Parathyroid adenoma (tissue), 2 donors: Measurements from ENCODE around the gene TULP4.
"Not testable (repeated sequence)": the region's sequence is repeated elsewhere in the genome, so short reads cannot be mapped to it uniquely, and the experiment has no call there.

Experiments used
- H2AFZ ChIP-seq: fragments of 300-600 bp; sonication (generic); one replicate; pipeline ENCODE4 v1.7.0; 2017; ENCODE audit warnings: antibody characterized with exemption, mild to moderate bottlenecking
- H3K27ac ChIP-seq: fragments of 300-600 bp; sonication (generic); one replicate; pipeline ENCODE4 v1.7.0; 2017
- H3K27me3 ChIP-seq: fragments of 300-600 bp; sonication (generic); one replicate; pipeline ENCODE4 v1.7.0; 2017; ENCODE audit warnings: low read length; ENCODE audit not compliant: control insufficient read depth, insufficient read depth
- H3K36me3 ChIP-seq: fragments of 300-600 bp; sonication (generic); one replicate; pipeline ENCODE4 v1.7.0; 2017; ENCODE audit warnings: low read length; ENCODE audit not compliant: control insufficient read depth, insufficient read depth
- H3K4me1 ChIP-seq: fragments of 300-600 bp; sonication (generic); one replicate; pipeline ENCODE4 v1.7.0; 2017; ENCODE audit warnings: control low read depth
- H3K4me2 ChIP-seq: fragments of 300-600 bp; sonication (generic); one replicate; pipeline ENCODE4 v1.7.0; 2017; ENCODE audit warnings: low read length
- H3K4me3 ChIP-seq: fragments of 300-600 bp; sonication (generic); one replicate; pipeline ENCODE4 v1.7.0; 2017; ENCODE audit warnings: low read depth, low read length
- H3K79me2 ChIP-seq: fragments of 300-600 bp; sonication (generic); one replicate; pipeline ENCODE4 v1.7.0; 2017; ENCODE audit warnings: control low read depth
- H3K9ac ChIP-seq: fragments of 300-600 bp; sonication (generic); one replicate; pipeline ENCODE4 v1.7.0; 2017; ENCODE audit warnings: mild to moderate bottlenecking
- H3K9me3 ChIP-seq: fragments of 300-600 bp; sonication (generic); one replicate; pipeline ENCODE4 v1.7.0; 2017; ENCODE audit warnings: low read length; ENCODE audit not compliant: control insufficient read depth
- CTCF ChIP-seq: fragments of 300-600 bp; sonication (generic); IDR thresholded peaks from one replicate; pipeline ENCODE4 v1.7.0; 2017; ENCODE audit warnings: antibody characterized with exemption, mild to moderate bottlenecking
- donor health status: primary hyperparathyroidism.

TULP4 gene

GRCh38 chr6:158554611-158555361, 242.5 kb downstream of the TULP4 start:
- Histone ChIP-seq H3K4me2 (no peak overlapping the region), H3K9ac (no peak overlapping the region), H3K27ac (no peak overlapping the region), H3K27me3 (no peaks in the 10 kb centered on the region), H3K36me3 (no peaks in the 10 kb centered on the region), H3K79me2 (peaks cover 10% of the 10 kb centered on the region), H2AFZ (no peak overlapping the region), H3K9me3 (no peaks in the 10 kb centered on the region), H3K4me3 (no peak overlapping the region), H3K4me1 (peaks cover 17% of the 10 kb centered on the region)
- no peak for TF ChIP-seq CTCF

DNA sequence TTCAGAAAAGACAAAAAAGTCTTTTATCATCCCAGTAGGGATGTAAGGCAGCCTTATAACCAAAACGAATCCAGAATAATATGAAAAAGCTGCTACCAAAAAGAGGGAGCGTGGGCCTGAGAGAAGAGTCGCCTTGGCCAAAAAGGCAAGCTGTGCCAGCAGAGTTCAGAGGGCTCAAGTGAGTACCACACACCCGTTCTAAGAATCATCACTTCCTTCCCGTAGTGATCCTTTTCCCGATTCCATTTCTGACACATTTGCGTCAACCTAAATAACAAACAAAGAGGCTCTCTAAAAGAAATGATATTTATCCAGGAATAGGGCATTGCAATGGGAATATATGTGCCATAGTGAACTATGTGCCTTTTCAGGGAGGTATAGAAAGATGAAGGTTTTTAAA, 243.8 kb downstream of the TULP4 start:
- Histone ChIP-seq H3K9ac (no peak overlapping the region), H3K9me3 (no peaks in the 10 kb centered on the region), H3K79me2 (peaks cover 13% of the 10 kb centered on the region)

GRCh38 chr6:158557110-158557509, 244.8 kb downstream of the TULP4 start:
- H3K4me3 ChIP-seq, H3K9me3 ChIP-seq, H2AFZ ChIP-seq, H3K4me2 ChIP-seq, H3K27ac ChIP-seq, H3K27me3 ChIP-seq, H3K9ac ChIP-seq, H3K36me3 ChIP-seq: not testable (repeated sequence)
- Histone ChIP-seq H3K4me1 (peaks cover 27% of the 10 kb centered on the region), H3K79me2 (peaks cover 13% of the 10 kb centered on the region)

More for the DNA sequence above, 243.8 kb downstream of the TULP4 start:
- Histone ChIP-seq H3K4me3 (no peak overlapping the region), H3K27me3 (no peaks in the 10 kb centered on the region), H3K4me2 (no peak overlapping the region), H3K27ac (no peak overlapping the region), H3K4me1 (peaks cover 23% of the 10 kb centered on the region), H2AFZ (no peak overlapping the region), H3K36me3 (no peaks in the 10 kb centered on the region)
- no peak for TF ChIP-seq CTCF

DNA sequence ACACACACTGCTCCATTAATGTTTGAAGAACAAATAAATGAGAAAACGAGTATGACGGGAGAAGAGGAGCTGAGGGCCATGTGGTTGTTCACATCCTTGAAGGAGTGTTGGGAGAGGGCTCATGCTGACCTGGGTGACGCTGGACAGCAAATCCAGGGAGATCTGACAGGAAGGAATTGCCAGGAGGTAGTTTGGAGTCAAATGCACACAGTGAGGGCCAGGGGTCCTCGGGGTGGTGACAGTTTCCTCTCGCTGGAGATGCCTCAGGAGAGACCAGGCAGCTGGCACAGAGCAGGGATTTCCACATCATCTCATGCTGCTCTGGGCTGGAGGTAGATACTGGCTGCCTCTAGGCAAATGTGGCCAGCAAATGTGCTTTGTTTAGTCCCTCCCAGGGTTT, 245.7 kb downstream of the TULP4 start:
- Histone ChIP-seq H3K4me2 (no peak overlapping the region), H3K4me3 (no peak overlapping the region), H3K27ac (no peak overlapping the region), H3K9ac (no peak overlapping the region), H3K36me3 (no peaks in the 10 kb centered on the region), H2AFZ (no peak overlapping the region), H3K9me3 (no peaks in the 10 kb centered on the region), H3K79me2 (peaks cover 17% of the 10 kb centered on the region), H3K27me3 (no peaks in the 10 kb centered on the region), H3K4me1 (peaks cover 30% of the 10 kb centered on the region)
- TF ChIP-seq CTCF = no peak

DNA sequence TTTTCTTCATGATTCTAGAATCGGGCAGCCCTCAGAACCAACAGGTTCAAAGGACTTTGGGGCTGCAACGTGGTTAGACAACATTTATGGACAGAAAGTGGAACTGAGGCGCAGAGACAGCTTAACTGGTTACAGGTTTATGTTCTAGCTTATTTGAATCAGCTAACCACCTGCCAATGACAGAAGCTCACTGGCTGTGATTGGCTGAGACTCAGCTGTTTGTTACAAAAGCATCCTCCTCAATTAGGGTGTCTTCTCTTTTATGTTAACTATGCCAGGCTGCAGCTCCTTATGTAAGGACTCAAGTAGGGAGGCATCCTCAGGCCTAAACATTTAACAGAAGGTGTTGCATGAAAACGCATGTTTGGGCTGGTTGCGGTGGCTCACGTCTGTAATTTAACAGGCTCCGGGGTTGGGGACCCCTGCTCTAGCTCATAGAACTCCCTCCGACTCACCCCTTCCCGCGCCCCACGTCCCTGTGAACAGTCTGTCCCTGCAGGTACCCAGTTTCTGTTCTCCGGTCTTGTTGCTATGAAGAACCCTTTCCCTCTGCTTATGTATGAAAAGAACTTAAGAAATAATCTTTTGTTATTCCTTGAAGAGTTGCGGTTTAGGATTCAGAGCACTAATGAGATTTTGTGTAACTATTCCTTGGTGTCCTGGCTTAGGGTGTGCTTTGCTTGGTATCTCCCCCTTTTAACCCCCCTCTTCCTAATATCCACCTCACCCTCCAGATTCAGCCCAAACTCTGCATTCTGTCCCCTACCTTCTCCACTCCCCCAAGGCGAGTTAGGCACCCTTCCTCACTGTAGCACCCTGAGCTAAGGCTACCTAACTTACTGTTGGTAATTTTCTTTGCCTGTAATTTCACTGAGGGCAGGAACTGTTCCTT, 246.4 kb downstream of the TULP4 start:
- peaks cover 25% of the 10 kb centered on the region for H3K79me2 ChIP-seq
- no peaks in the 10 kb centered on the region for H3K27me3 ChIP-seq
- peaks cover 30% of the 10 kb centered on the region for H3K4me1 ChIP-seq
- H3K4me2 ChIP-seq = no peak overlapping the region
- H3K9me3 ChIP-seq = no peaks in the 10 kb centered on the region
- no peak overlapping the region for H2AFZ ChIP-seq
- no peak overlapping the region for H3K9ac ChIP-seq
- no peak overlapping the region for H3K27ac ChIP-seq
- H3K4me3 ChIP-seq = no peak overlapping the region
- TF ChIP-seq CTCF = no peak
- H3K36me3 ChIP-seq = no peaks in the 10 kb centered on the region
